Hepatocyte (in vitro differentiated cells): ENCODE results near the gene SMG7. TPM values are rescaled to one million over a fixed set of nuclear protein-coding genes. Genes with fewer than 3 reads are reported as not detected.

Experiments used
- DNase-seq: peaks from one replicate; pipeline ENCODE4 v3.0.0-alpha.2; 2016; ENCODE audit warnings: low spot score
- H2AFZ ChIP-seq: fragments of 200-600 bp; sonication (generic); 2 replicates; pipeline ENCODE4 v1.6.0; 2016; ENCODE audit warnings: antibody characterized with exemption, mild to moderate bottlenecking
- H3K27ac ChIP-seq: fragments of 200-600 bp; sonication (generic); 2 replicates; pipeline ENCODE4 v1.5.1; 2016; ENCODE audit warnings: mild to moderate bottlenecking
- H3K27me3 ChIP-seq: fragments of 200-600 bp; sonication (generic); 2 replicates; pipeline ENCODE4 v1.6.1; 2016
- H3K36me3 ChIP-seq: fragments of 200-600 bp; sonication (generic); replicated peaks from 2 replicates; pipeline ENCODE4 v1.5.1; 2016; ENCODE audit warnings: low read depth; ENCODE audit not compliant: insufficient read depth
- H3K4me1 ChIP-seq: fragments of 200-600 bp; sonication (generic); 2 replicates; pipeline ENCODE4 v1.5.1; 2016; ENCODE audit warnings: mild to moderate bottlenecking, moderate library complexity; ENCODE audit not compliant: insufficient read depth
- H3K4me2 ChIP-seq: fragments of 200-600 bp; sonication (generic); 2 replicates; pipeline ENCODE4 v1.6.0; 2016
- H3K4me3 ChIP-seq: fragments of 200-600 bp; sonication (generic); 2 replicates; pipeline ENCODE4 v1.5.1; 2016; ENCODE audit warnings: mild to moderate bottlenecking
- H3K79me2 ChIP-seq: fragments of 200-600 bp; sonication (generic); 2 replicates; pipeline ENCODE4 v1.6.0; 2017; ENCODE audit warnings: mild to moderate bottlenecking
- H3K9me2 ChIP-seq: fragments of 200-600 bp; sonication (generic); replicated peaks from 2 replicates; pipeline ENCODE4 v1.6.0; 2017; ENCODE audit warnings: mild to moderate bottlenecking; ENCODE audit not compliant: insufficient read depth
- H3K9me3 ChIP-seq: fragments of 200-600 bp; sonication (generic); 2 replicates; pipeline ENCODE4 v1.5.1; 2016; ENCODE audit warnings: low read depth, mild to moderate bottlenecking
- H4K20me1 ChIP-seq: fragments of 200-600 bp; sonication (generic); 2 replicates; pipeline ENCODE4 v1.6.0; 2016; ENCODE audit warnings: mild to moderate bottlenecking; ENCODE audit not compliant: insufficient read depth, poor library complexity, severe bottlenecking
- EZH2 ChIP-seq: fragments of 200-600 bp; sonication (generic); IDR thresholded peaks from 2 replicates; pipeline ENCODE4 v1.6.1; 2016; ENCODE audit warnings: antibody characterized with exemption, mild to moderate bottlenecking, borderline replicate concordance
- EZH2phosphoT487 ChIP-seq: fragments of 200-600 bp; sonication (generic); IDR thresholded peaks from one replicate; pipeline ENCODE4 v1.6.1; 2018; ENCODE audit warnings: antibody characterized with exemption, mild to moderate bottlenecking, low read depth, moderate library complexity; ENCODE audit not compliant: unreplicated experiment, severe bottlenecking
- WGBS: methylation state at CpG from one replicate; pipeline ENCODE4 v1.1.6; 2016; ENCODE audit warnings: low lambda C conversion rate; ENCODE audit errors: missing lambda C conversion rate; 5-methylcytosine and 5-hydroxymethylcytosine counted together
- polyA plus RNA-seq: library from polyadenylated mRNA; unstranded; fragments of >200 nt; fragmentation: Nextera tagmentation; extraction: Ambion mirVana; gene quantifications from 2 replicates; pipeline ENCODE4 v1.2.1, GENCODE V29; 2016
- total RNA-seq: library from RNA; depleted of rRNA; stranded (reverse); fragments of >200 nt; gene quantifications from 2 replicates; pipeline ENCODE4 v1.2.3, GENCODE V29; 2014
- TF ChIP-seq, protein P1 (sequence below): fragments of 200-600 bp; sonication (generic); IDR thresholded peaks from 2 replicates; pipeline ENCODE4 v1.5.1; 2016; ENCODE audit warnings: antibody characterized with exemption, mild to moderate bottlenecking; ENCODE audit not compliant: poor library complexity

SMG7 gene
- total and polyA plus RNA-seq, 2 experiments from 2014 or later = 28.1 to 39.5 TPM

DNA sequence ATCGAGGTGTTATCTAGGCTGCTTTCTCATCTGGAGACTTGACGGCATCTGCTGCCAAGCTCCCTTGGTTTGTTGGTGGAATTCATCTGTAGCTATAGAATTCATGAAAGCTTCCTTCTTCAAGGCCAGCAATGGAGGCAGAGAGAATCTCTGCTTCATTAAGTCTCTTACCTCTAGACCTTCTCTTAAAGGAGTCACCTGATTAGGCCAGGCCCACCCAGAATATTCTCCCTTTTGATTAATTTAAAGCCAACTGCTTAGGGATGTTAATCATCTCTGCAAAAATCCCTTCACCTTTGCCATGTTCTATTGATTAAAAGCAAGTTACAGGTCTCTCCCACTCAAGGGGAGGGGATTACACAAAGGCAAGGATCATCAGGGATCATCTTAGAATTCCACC, 123.2 kb downstream of the SMG7 start:
- Histone ChIP-seq H4K20me1 (no peaks in the 10 kb centered on the region), H3K36me3 (no peaks in the 10 kb centered on the region)
- 93% methylated on average over 2 of the region's 2 CpGs for WGBS

DNA sequence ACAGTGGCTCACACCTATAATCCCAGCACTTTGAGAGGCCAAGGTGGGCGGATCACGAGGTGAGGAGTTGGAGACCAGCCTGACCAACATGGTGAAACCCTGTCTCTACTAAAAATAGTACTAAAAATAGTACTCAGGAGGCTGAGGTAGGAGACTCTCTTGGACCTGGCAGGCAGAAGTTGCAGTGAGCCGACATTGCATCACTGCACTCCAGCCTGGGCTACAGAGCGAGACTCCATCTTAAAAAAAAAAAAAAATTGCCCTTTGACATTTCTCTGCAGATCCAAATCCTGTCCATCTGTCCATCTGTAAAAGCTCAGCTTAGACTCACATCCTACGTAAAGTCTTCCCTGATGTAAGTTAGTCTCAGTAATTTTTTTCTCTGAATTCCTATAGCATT, 124.2 kb downstream of the SMG7 start:
- no peak overlapping the region for H3K4me3 ChIP-seq
- TF ChIP-seq EZH2 (no peak), EZH2phosphoT487 (no peak)
- TF ChIP-seq, protein P1, sequence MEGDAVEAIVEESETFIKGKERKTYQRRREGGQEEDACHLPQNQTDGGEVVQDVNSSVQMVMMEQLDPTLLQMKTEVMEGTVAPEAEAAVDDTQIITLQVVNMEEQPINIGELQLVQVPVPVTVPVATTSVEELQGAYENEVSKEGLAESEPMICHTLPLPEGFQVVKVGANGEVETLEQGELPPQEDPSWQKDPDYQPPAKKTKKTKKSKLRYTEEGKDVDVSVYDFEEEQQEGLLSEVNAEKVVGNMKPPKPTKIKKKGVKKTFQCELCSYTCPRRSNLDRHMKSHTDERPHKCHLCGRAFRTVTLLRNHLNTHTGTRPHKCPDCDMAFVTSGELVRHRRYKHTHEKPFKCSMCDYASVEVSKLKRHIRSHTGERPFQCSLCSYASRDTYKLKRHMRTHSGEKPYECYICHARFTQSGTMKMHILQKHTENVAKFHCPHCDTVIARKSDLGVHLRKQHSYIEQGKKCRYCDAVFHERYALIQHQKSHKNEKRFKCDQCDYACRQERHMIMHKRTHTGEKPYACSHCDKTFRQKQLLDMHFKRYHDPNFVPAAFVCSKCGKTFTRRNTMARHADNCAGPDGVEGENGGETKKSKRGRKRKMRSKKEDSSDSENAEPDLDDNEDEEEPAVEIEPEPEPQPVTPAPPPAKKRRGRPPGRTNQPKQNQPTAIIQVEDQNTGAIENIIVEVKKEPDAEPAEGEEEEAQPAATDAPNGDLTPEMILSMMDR = no peak
- H3K4me1 ChIP-seq = peaks cover 5% of the 10 kb centered on the region
- H3K79me2 ChIP-seq = no peaks in the 10 kb centered on the region
- no peaks in the 10 kb centered on the region for H3K27me3 ChIP-seq
- no peaks in the 10 kb centered on the region for H3K36me3 ChIP-seq
- H3K9me2 ChIP-seq = no peaks in the 10 kb centered on the region
- H3K27ac ChIP-seq = no peak overlapping the region
- H3K9me3 ChIP-seq = no peaks in the 10 kb centered on the region
- H4K20me1 ChIP-seq = no peaks in the 10 kb centered on the region
- 97% methylated on average over 5 of the region's 5 CpGs for WGBS
- no peak for DNase-seq
- no peak overlapping the region for H2AFZ ChIP-seq
- no peak overlapping the region for H3K4me2 ChIP-seq

More for the DNA sequence above, 123.2 kb downstream of the SMG7 start:
- Histone ChIP-seq H3K9me2 (no peaks in the 10 kb centered on the region), H3K4me1 (peaks cover 5% of the 10 kb centered on the region), H3K4me2 (no peak overlapping the region), H3K27ac (no peak overlapping the region), H3K4me3 (no peak overlapping the region), H2AFZ (no peak overlapping the region), H3K27me3 (no peaks in the 10 kb centered on the region), H3K79me2 (no peaks in the 10 kb centered on the region), H3K9me3 (no peaks in the 10 kb centered on the region)
- TF ChIP-seq EZH2phosphoT487 = no peak
- TF ChIP-seq, protein P1 = no peak
- no peak for TF ChIP-seq EZH2
- no peak for DNase-seq

DNA sequence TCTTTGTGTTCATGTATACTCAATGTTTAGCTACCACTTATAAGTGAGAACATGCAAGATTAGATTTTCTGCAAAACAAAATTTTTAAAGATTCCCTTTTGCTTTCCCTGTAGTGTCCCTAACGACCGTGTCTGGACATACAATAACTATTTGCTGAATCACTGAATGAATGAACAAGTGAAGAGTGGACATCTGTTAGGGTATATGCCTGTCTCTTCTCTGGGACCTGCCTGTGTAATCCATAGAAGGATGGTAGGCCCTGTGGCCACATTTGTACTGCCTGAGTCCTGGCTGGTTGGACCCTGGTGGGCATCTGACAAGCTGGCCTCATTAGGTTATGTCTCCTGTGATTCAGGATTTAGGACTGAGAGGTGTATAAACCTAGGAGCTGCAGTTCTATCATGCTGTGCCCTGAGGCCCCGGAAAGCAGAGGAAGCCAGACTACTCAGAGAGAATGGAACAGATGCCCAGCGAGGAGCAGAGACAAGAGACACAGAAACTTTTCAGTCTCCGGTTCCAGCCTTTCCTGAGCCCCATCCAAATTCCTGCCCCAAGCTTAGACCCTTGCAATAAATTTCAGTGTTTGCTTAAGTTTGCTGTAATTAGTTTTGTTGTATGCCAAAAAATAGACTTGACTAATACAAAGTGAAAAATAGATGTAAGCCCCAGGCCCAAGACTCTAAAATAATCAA, 125.5 kb downstream of the SMG7 start:
- Histone ChIP-seq H3K4me2 (no peak overlapping the region), H3K27ac (no peak overlapping the region), H2AFZ (no peak overlapping the region), H3K9me2 (no peaks in the 10 kb centered on the region), H3K9me3 (no peaks in the 10 kb centered on the region), H3K27me3 (no peaks in the 10 kb centered on the region), H3K4me1 (peaks cover 5% of the 10 kb centered on the region), H3K36me3 (no peaks in the 10 kb centered on the region), H4K20me1 (no peaks in the 10 kb centered on the region), H3K79me2 (no peaks in the 10 kb centered on the region), H3K4me3 (no peak overlapping the region)
- TF ChIP-seq EZH2phosphoT487 (no peak), EZH2 (no peak)
- TF ChIP-seq, protein P1 = no peak
- DNase-seq = no peak
- WGBS = 56% methylated on average over 5 of the region's 5 CpGs
